Ammon's horn (tissue), 1 donor: ENCODE data around the gene CCDC201.
A peak's percentile ranks its signal among the peaks of the same experiment; 100 is the strongest.

ENCODE experiments used
- DNase-seq: peaks from one replicate; pipeline ENCODE4 v3.0.0-alpha.2; 2016; ENCODE audit warnings: low spot score

The CCDC201 gene

GRCh38 chr7:45893374-45893995, 20.6 kb upstream of the CCDC201 start:
- DNase-seq = no peak

GRCh38 chr7:45892407-45893035, 19.6 kb upstream of the CCDC201 start:
- DNase-seq = no peak

GRCh38 chr7:45891462-45892402, 18.9 kb upstream of the CCDC201 start:
- DNase-seq = no peak

- DNase-seq = peak; percentile 54
Measured at GRCh38 chr7:45890902-45891461, 18.1 kb upstream of the CCDC201 start.

- no peak for DNase-seq
Measured at GRCh38 chr7:45890125-45890901, 17.4 kb upstream of the CCDC201 start.

GRCh38 chr7:45889367-45890067, 16.6 kb upstream of the CCDC201 start:
- DNase-seq = no peak

GRCh38 chr7:45888993-45889366, 16.1 kb upstream of the CCDC201 start:
- DNase-seq = no peak

GRCh38 chr7:45888185-45888992, 15.5 kb upstream of the CCDC201 start, which contains the start of gene IGFBP1:
TSS of gene IGFBP1 (plus strand) at chr7:45888488. CDS start at chr7:45888653, 165 bp downstream.
- DNase-seq = no peak

GRCh38 chr7:45886931-45887667, 14.2 kb upstream of the CCDC201 start:
- DNase-seq = no peak

GRCh38 chr7:45885264-45885882, 12.5 kb upstream of the CCDC201 start:
- DNase-seq = no peak

- no peak for DNase-seq
Measured at GRCh38 chr7:45884136-45884535, 11.3 kb upstream of the CCDC201 start.

- no peak for DNase-seq
Measured at GRCh38 chr7:45882465-45882810, 9.6 kb upstream of the CCDC201 start.

GRCh38 chr7:45881759-45882464, 9.0 kb upstream of the CCDC201 start:
- DNase-seq = no peak

- no peak for DNase-seq
Measured at GRCh38 chr7:45881280-45881758, 8.4 kb upstream of the CCDC201 start.

- DNase-seq = no peak
Measured at GRCh38 chr7:45880433-45880860, 7.6 kb upstream of the CCDC201 start.

GRCh38 chr7:45878457-45879144, 5.7 kb upstream of the CCDC201 start:
- no peak for DNase-seq

- DNase-seq = no peak
Measured at GRCh38 chr7:45876519-45876918, 3.6 kb upstream of the CCDC201 start.
